Transverse colon (tissue), 4 donors: ENCODE results near the gene AOPEP.

Experiments used
- EP300 ChIP-seq: sonication (generic); formaldehyde crosslinking; IDR thresholded peaks from one replicate; pipeline ENCODE4 v1.6.1; 2017; ENCODE audit warnings: antibody characterized with exemption, low read depth
- POLR2AphosphoS5 ChIP-seq, 3 donors: sonication (generic); formaldehyde crosslinking; IDR thresholded peaks; one replicate each; pipeline ENCODE4 v1.6.1; 2016; ENCODE audit warnings: antibody characterized with exemption in 3 of 3
- TF ChIP-seq, protein P1 (sequence below), 5 experiments: fragments of 200-600 bp in 3 of 5; fragments of 450-650 bp in 2 of 5; sonication (generic) in 3 of 5; IDR thresholded peaks; 1 replicate in 2 of 5; 2 replicates in 3 of 5; pipeline ENCODE4 v1.5.1; 2016 to 2017; ENCODE audit warnings: antibody characterized with exemption in 5 of 5, inconsistent platforms in 3 of 5, mild to moderate bottlenecking in 2 of 5, moderate library complexity in 1 of 5

DNA sequence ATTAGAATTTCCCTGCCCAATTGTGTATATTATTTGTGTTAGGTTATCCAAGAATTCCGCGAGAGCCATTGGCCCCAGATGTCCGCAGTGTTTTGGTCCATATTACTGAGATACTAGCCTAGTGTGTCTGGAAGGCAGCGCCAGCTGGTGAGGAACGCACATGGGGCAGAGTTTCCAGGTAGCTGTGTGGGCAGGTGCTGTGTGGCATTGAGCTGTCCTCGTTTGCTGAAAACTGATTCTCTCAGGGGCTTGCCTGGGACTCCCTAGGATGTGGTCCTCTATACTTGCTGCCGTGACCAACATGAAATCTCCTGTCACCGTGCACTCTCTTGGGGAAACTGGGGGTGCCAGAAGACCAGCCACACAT lies 302.3 kb downstream of the AOPEP start:
- TF ChIP-seq, protein P1, sequence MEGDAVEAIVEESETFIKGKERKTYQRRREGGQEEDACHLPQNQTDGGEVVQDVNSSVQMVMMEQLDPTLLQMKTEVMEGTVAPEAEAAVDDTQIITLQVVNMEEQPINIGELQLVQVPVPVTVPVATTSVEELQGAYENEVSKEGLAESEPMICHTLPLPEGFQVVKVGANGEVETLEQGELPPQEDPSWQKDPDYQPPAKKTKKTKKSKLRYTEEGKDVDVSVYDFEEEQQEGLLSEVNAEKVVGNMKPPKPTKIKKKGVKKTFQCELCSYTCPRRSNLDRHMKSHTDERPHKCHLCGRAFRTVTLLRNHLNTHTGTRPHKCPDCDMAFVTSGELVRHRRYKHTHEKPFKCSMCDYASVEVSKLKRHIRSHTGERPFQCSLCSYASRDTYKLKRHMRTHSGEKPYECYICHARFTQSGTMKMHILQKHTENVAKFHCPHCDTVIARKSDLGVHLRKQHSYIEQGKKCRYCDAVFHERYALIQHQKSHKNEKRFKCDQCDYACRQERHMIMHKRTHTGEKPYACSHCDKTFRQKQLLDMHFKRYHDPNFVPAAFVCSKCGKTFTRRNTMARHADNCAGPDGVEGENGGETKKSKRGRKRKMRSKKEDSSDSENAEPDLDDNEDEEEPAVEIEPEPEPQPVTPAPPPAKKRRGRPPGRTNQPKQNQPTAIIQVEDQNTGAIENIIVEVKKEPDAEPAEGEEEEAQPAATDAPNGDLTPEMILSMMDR (IDR thresholded peaks at IDR 0.05): no peak
- no peak for TF ChIP-seq EP300
- TF ChIP-seq POLR2AphosphoS5 (IDR thresholded peaks at IDR 0.05): no peak
